KBM-7 (cell line): ENCODE results near the gene RDH13.
"Not testable (repeated sequence)": the region's sequence is repeated elsewhere in the genome, so short reads cannot be mapped to it uniquely, and the experiment has no call there.

Source experiments
- DNase-seq: peaks from one replicate; pipeline ENCODE4 v3.0.0-alpha.2; 2015
- in situ Hi-C: fragments of 300-500 bp; cut with MboI; formaldehyde crosslinking; loops from 2 replicates; pipeline ENCODE4 v1.14.3; 2020; ENCODE audit warnings: low sequenced_read_pairs, low pct_unique_long_range_greater_than_20kb, mixed read lengths

Gene RDH13

GRCh38 chr19:55080968-55081769 is 18.2 kb upstream of the RDH13 start:
- in situ Hi-C loops = no loop called here
- DNase-seq = peak; percentile 95

- peak; percentile 79 for DNase-seq
- in situ Hi-C loops = no loop called here
These were observed 17.4 kb upstream of the RDH13 start for GRCh38 chr19:55080121-55080967.

DNA sequence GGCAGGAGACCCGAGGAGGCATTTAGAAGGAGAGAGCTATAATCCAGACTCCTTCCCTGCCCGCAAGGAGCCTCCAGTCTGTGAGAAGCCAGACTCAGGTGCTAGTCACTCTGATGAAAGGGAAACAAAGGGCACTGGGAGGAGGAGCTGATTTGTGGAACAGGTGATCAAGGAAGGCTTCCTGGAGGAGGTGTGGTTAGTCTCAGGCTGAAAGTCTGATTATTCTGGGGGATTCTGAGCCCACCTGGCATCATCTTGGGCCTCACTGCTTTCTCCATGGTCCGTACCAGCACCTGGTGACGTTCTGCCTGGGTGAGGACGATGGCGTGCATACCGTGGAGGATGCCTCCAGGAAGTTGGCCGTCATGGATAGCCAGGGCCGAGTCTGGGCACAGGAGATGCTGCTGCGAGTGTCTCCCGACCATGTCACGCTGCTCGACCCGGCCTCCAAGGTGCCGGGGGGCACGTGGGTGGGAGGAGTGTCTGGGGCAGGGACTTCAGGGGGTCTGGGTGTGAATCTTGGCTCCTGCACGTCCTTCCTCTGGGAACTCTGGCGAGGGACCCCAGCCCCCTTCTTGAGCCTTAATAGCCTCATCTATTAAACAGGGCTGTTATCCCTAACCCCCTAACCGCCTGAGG is 16.6 kb upstream of the RDH13 start:
- in situ Hi-C loops = no loop called here
- no peak for DNase-seq

DNA sequence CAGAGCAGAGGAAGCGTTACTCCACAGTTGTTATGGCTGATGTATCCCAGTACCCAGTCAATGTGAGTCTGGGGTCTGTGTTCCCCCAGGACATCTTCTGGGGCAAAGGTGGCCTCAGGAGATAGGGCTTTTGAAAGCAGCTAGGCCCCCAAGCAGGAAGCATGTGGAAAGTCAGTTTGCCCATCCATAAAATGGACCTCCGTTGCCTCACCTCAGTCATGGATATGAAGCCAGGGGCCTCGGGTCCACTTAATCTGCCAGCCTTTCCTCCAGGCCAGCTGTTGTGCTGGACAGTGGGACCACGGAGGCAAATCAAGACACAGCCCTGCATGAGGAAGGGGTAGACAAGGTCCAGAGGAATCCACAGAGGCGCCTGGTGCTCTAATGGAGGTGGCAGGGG is 16.0 kb upstream of the RDH13 start:
- no peak for DNase-seq
- in situ Hi-C loops = no loop called here

DNA sequence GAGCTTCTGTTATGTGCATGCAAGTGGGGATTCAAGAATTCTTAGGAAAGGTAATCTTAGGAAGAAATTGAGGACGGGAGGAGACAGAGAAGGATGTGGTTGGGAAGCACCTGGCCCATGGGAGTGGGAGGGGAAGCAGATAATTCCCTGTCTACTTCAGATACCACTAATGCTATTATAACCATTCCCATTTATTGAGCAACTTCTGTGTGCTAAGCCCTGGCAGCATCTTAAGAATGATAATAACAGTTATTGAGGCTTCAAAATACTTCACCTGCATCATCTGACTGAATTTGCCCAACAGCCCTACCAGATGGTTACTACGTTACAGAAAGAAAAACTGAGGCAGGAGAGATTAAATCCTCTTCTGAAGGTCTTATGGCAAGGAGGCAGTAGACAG is 14.2 kb upstream of the RDH13 start:
- no peak for DNase-seq
- in situ Hi-C loops = no loop called here

DNA sequence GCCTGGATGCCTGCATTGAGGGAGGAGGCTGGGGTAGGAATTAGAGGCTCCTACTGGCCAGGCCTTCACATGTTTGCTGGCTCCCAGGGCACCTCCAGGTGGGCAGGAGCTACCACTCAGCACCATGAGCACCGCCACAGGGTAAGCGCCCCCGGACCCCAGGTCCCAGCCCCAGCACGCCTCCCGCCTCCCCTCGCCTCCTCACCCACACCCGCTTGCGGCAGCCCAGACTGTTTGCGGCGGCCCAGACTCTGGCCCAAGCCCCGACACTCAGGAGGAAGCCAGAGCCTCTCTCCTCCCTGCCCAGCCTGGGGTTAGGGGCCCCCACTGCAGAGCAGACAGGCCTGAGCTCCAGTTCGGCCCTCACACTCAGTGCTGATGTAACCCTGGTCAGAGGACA is 13.4 kb upstream of the RDH13 start:
- in situ Hi-C loops = no loop called here
- no peak for DNase-seq

DNA sequence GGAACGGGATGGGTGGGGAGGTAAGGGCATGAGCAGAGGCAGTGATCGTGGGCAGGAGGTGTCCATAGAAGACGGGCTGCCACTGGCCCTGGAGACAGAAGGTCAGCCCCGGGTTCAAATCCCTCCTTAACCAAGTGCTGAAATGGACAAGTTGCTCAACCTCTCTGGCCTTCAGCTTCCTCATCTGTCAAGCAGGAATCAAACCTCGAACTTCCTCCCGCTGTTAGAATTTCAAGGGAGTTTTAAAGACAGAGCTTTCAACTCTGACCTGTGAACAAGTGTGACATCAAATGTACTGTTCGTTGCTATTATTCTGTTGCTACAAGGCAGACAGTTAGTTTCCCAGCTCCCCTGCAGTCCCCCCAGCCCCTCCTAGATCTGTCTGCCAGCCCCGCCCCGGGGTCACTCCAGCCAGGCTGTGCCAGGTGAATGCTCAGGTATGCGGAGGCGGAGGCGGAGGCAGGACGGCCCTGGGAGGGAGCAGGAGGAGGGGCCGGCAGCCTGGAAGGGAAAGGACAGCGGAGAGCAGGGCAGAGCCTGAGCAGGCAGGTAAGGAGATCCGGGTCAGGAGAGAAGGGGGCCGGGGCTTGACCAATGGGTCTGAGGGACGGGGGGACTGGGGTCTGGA is 12.5 kb upstream of the RDH13 start, which contains the start of gene EPS8L1:
TSS of gene EPS8L1 (plus strand) at position 499 of the 628 bp plus-strand sequence. CDS start 576 bp downstream, outside the sequence.
- in situ Hi-C loops = no loop called here
- no peak for DNase-seq

- in situ Hi-C loops = no loop called here
- no peak for DNase-seq
These were observed 9.0 kb upstream of the RDH13 start for GRCh38 chr19:55071913-55072312.

GRCh38 chr19:55071129-55071502 is 8.2 kb upstream of the RDH13 start:
- no peak for DNase-seq
- in situ Hi-C loops = no loop called here

DNA sequence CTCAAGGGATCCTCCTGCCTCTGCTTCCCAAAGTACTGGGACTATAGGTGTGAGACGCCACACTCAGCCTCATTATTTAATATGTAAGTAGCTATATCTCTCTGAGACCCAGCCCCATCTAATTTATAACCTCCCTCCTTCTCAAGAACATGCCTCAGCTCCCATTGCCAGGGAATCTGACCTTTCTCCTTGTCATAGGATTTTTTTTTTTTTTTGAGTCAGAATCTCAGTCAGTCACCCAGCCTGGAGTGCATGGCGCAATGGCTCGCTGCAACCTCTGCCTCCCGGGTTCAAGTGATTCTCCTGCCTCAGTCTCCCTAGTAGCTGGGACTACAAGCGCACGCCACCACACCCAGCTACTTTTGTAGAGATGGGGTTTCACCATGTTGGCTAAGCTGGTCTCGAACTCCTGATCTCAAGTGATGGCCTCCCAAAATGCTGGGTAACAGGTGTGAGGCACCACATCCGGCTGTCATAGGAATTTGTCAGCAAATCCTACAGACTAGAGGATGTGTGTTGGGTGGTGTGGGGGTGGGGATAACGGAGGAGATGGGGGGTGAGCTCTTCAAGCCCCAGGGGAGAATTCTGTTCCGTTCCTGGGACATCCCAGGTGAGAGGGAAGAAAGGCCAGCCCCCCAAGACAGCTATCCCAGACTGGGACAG is 7.6 kb upstream of the RDH13 start:
- DNase-seq = no peak
- in situ Hi-C loops = no loop called here

- DNase-seq = no peak
- in situ Hi-C loops = no loop called here
These were observed 6.9 kb upstream of the RDH13 start for GRCh38 chr19:55069865-55070197.

DNA sequence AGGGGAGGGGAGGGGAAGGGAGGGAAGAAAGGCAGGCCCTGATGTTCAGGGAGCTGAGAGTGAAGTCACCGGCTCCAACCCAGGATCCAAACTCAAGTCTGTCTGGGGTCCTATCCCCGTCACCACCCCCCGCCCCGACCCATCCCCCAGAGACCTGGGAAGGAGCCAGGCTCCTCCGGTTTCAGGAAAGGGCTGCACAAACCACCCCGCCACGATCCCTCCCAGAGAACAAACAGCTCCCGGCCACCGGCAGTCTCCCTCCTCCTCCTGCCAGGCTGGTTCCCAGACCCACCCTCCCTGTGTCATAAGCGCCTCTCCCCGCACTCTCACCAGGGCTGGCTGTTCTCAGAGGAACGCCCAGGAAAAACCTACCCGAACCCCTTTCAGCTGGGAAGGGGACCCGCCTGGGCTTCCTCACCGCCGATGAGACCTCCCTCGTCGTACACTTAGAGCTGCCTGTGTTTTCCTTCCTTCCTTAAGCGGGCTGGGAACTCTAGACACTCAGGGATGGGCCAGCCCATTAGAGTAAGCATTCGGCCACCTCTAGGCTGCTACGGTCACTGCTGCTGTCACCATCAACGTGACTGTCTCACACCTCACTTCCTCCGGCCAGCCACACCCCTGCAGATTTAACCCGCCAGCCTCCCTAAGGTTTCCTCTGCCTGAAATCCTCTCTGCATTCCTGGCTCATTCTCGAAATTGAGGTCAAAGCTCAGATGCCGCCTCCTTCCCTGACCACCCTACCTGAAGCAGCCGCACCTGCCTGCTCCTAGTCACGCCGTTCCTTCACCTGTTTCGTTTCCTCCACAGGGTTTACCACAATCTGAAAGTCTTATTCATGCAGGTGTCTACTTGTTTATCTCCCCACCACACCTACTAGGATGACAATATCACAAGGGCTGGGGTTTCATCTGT is 6.3 kb upstream of the RDH13 start:
- in situ Hi-C loops = no loop called here
- no peak for DNase-seq

- in situ Hi-C loops = no loop called here
- DNase-seq = no peak
These were observed 4.9 kb upstream of the RDH13 start for GRCh38 chr19:55067869-55068268.

GRCh38 chr19:55066107-55066709 is 3.3 kb upstream of the RDH13 start:
- no peak for DNase-seq
- in situ Hi-C loops = no loop called here

GRCh38 chr19:55065516-55065915 is 2.6 kb upstream of the RDH13 start:
- in situ Hi-C loops, DNase-seq: not testable (repeated sequence)

DNA sequence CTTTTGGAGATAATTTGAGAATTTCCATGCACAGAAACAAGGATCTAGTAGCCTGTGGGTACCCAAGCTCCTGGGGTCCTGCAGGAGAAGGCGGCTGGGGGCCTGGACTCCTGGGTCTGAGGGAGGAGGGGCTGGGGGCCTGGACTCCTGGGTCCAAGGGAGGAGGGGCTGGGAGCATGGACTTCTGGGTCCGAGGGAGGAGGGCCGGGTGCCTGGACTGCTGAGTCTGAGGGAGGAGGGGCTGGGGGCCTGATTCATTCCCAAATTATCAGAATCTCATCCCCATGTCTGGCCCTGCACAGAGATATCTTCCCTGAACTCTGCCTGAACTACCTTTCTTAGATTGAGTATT is 520 bp upstream of the RDH13 start:
- no peak for DNase-seq
- in situ Hi-C loops = no loop called here

GRCh38 chr19:55060287-55060686 is 2.7 kb downstream of the RDH13 start:
- DNase-seq, in situ Hi-C loops: not testable (repeated sequence)
